Suprapubic skin (tissue), 3 donors: ENCODE measurements around the gene ENPP1.

Source experiments
- CTCF ChIP-seq, 2 donors: fragments of 200-600 bp in 1 of 2; fragments of 450-650 bp in 1 of 2; sonication (generic) in 1 of 2; IDR thresholded peaks; one replicate each; pipeline ENCODE4 v1.5.1; 2016 to 2019; ENCODE audit warnings: antibody characterized with exemption in 2 of 2, mild to moderate bottlenecking in 1 of 2, moderate library complexity in 1 of 2
- EP300 ChIP-seq: sonication (generic); formaldehyde crosslinking; IDR thresholded peaks from one replicate; pipeline ENCODE4 v1.6.1; 2017; ENCODE audit warnings: antibody characterized with exemption

DNA sequence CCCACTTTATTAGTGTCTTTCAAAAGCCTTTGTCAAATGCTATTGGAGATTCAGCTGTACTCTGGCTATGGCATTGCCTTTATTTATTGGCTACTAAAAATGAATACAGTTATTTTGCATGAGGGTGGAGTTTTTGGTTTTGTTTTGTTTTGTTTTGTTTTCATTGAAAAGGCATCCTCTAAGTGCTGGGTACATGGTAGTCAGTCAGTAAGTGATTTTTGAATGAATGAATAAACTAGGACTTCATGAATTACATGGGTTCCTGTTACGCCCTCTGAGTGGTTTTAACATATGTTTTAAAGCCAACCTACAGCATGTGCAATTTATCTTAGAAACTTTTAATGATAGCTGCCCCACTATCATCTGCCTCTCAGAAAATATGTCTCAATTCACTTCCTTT, 38.9 kb upstream of the ENPP1 start:
- TF ChIP-seq EP300: no peak
- TF ChIP-seq CTCF (IDR thresholded peaks at IDR 0.05): no peak
